Duodenal mucosa (tissue), 2 donors: Measurements from ENCODE around the gene TARDBP.
"Not testable (repeated sequence)": the region's sequence is repeated elsewhere in the genome, so short reads cannot be mapped to it uniquely, and the experiment has no call there.

Source experiments
- H3K27ac ChIP-seq: one replicate; pipeline ENCODE4 v1.7.0; 2013; ENCODE audit warnings: low read depth, low read length
- H3K27me3 ChIP-seq, 2 donors: one replicate each; pipeline ENCODE4 v1.7.0; 2013; ENCODE audit warnings: low read length in 2 of 2, control low read depth in 1 of 2; ENCODE audit not compliant: insufficient read depth in 2 of 2, control insufficient read depth in 1 of 2
- H3K36me3 ChIP-seq, 2 donors: one replicate each; pipeline ENCODE4 v1.7.0; 2013; ENCODE audit warnings: low read length in 2 of 2, control low read depth in 1 of 2; ENCODE audit not compliant: insufficient read depth in 2 of 2, control insufficient read depth in 1 of 2
- H3K4me1 ChIP-seq, 2 donors: one replicate each; pipeline ENCODE4 v1.7.0; 2013; ENCODE audit warnings: low read length in 2 of 2, control low read depth in 1 of 2; ENCODE audit not compliant: insufficient read depth in 2 of 2, control insufficient read depth in 1 of 2
- H3K4me3 ChIP-seq, 2 donors: one replicate each; pipeline ENCODE4 v1.7.0; 2013; ENCODE audit warnings: low read length in 2 of 2, low read depth in 1 of 2
- H3K9ac ChIP-seq, 2 donors: one replicate each; pipeline ENCODE4 v1.7.0; 2013; ENCODE audit warnings: low read length in 2 of 2, low read depth in 1 of 2
- H3K9me3 ChIP-seq, 2 donors: one replicate each; pipeline ENCODE4 v1.7.0; 2013; ENCODE audit warnings: low read length in 2 of 2, control low read depth in 1 of 2; ENCODE audit not compliant: control insufficient read depth in 1 of 2

The TARDBP gene

GRCh38 chr1:11059155-11059967 lies 46.9 kb downstream of the TARDBP start:
- H3K4me1 ChIP-seq: peaks cover 14 to 25% of the 10 kb centered on the region in 2 donors
- no peaks in the 10 kb centered on the region for H3K27me3 ChIP-seq
- H3K9me3 ChIP-seq: no peaks in the 10 kb centered on the region
- H3K36me3 ChIP-seq: peaks cover 0 to 25% of the 10 kb centered on the region in 2 donors
- peak overlapping the region; percentile 71 to 83 for H3K4me3 ChIP-seq
- no peak overlapping the region for H3K27ac ChIP-seq
- peak overlapping the region; percentile 56 to 77 for H3K9ac ChIP-seq

DNA sequence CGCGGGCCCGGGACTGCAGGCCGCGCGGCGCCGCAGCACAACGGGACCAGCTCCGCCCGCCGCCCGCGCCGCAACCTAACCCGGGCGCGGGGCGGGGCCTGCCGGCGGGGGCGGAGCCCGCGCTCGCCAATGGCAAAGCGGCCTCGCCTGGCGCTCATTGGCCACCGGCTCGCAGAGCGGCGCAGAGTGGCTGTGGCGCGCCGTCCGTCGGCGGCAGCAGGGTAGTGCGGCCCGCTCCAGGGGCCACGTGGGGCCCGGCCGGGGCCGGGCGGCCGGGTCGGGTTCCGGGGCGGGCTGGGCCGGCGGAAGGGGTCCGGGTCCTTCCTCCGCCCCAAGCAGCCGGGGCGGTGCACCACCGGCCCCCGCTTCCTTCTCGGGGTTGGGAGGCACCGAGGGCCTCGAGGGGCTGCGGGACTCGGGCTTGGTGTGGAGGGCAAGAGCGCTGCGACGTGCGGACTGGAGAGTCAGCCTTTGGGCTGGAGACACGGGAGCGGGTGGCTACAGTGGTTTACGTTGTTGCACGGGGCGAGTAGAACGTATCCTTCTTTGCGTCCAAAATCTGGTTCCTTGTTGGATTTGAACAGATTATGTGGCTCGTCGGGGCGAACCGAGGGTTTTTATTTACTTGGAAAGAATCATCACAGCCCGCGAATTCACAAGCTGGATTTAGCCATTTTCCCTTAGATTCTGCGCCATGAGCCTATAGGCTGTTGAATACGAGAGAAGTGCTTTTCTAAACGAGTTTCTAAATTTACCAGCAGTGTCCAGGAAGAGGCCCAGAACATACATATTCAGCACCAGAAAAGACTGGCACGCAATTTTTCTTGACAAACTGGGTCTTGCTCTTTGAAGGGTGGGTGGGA lies 47.7 kb downstream of the TARDBP start, which contains the start of gene SRM:
TSS of gene SRM (minus strand) at position 51 of the 863 bp plus-strand sequence. CDS start 75 bp downstream, outside the sequence.
- no peaks in the 10 kb centered on the region for H3K27me3 ChIP-seq
- H3K9me3 ChIP-seq: no peaks in the 10 kb centered on the region
- H3K36me3 ChIP-seq: peaks cover 2 to 25% of the 10 kb centered on the region in 2 donors
- peak within 1 kb of the TSS; percentile 83 to 88 for H3K4me3 ChIP-seq
- no peak within 1 kb of the TSS for H3K27ac ChIP-seq
- peaks cover 14 to 25% of the 10 kb centered on the region in 2 donors for H3K4me1 ChIP-seq
- H3K9ac ChIP-seq: peak within 1 kb of the TSS; percentile 64 to 77

DNA sequence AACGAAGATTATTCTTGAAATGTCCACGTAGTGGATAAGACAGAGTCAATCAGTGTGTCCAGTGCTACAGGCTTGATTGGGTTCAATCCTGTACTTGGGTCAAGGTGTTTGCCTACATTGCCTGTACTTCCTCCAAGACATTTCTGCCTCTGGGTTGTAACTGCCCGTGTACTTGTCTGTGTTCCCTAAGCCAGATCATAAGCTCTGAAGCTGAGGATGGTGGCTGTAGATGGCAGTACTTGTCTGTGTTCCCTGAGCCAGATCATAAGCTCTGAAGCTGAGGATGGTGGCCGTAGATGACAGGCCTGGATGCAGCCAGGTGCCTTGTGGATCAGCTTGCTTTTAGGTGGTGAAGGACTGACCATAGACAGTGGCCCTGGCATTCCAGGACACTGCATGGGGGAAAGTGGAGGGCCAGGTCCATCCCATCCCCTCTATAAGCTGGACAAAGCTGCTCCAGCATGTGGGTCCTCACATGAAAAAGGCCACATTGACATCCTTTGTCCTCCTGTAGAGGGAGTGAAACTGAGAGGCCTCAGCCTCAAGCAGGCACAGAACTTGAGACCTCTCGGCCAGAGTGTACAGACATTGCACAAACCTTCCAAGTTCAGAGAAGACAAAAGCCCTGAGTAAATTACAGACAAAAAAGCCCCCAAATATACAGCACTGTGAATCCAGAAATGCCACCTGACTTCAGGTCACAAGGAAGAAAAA lies 49.4 kb downstream of the TARDBP start:
- H3K9me3 ChIP-seq: no peaks in the 10 kb centered on the region
- H3K36me3 ChIP-seq: peaks cover 5 to 30% of the 10 kb centered on the region in 2 donors
- H3K4me1 ChIP-seq: peaks cover 14 to 25% of the 10 kb centered on the region in 2 donors
- peak overlapping the region in 1 of 2 donors; percentile 5 for H3K9ac ChIP-seq
- peak overlapping the region in 1 of 2 donors; percentile 21 for H3K4me3 ChIP-seq
- H3K27ac ChIP-seq: no peak overlapping the region
- no peaks in the 10 kb centered on the region for H3K27me3 ChIP-seq

GRCh38 chr1:11062965-11063401 lies 50.5 kb downstream of the TARDBP start:
- H3K27me3 ChIP-seq: no peaks in the 10 kb centered on the region
- no peak overlapping the region for H3K9ac ChIP-seq
- no peaks in the 10 kb centered on the region for H3K9me3 ChIP-seq
- H3K27ac ChIP-seq: no peak overlapping the region
- H3K4me3 ChIP-seq: no peak overlapping the region
- peaks cover 11 to 30% of the 10 kb centered on the region in 2 donors for H3K36me3 ChIP-seq
- H3K4me1 ChIP-seq: peaks cover 14 to 25% of the 10 kb centered on the region in 2 donors

GRCh38 chr1:11063937-11064537 lies 51.6 kb downstream of the TARDBP start:
- H3K27me3 ChIP-seq, H3K9me3 ChIP-seq, H3K9ac ChIP-seq, H3K27ac ChIP-seq, H3K4me3 ChIP-seq: not testable (repeated sequence)
- peaks cover 14 to 40% of the 10 kb centered on the region in 2 donors for H3K36me3 ChIP-seq
- peaks cover 7 to 19% of the 10 kb centered on the region in 2 donors for H3K4me1 ChIP-seq

- Histone ChIP-seq H3K9me3 (no peaks in the 10 kb centered on the region), H3K27me3 (no peaks in the 10 kb centered on the region), H3K4me1 (peaks cover 5 to 15% of the 10 kb centered on the region in 2 donors), H3K9ac (no peak overlapping the region), H3K36me3 (peaks cover 21 to 49% of the 10 kb centered on the region in 2 donors), H3K27ac (no peak overlapping the region), H3K4me3 (no peak overlapping the region)
These were observed 52.5 kb downstream of the TARDBP start for GRCh38 chr1:11064942-11065341.

- H3K9me3 ChIP-seq: no peaks in the 10 kb centered on the region
- no peak overlapping the region for H3K27ac ChIP-seq
- peaks cover 25 to 57% of the 10 kb centered on the region in 2 donors for H3K36me3 ChIP-seq
- H3K9ac ChIP-seq: no peak overlapping the region
- no peak overlapping the region for H3K4me3 ChIP-seq
- no peaks in the 10 kb centered on the region for H3K27me3 ChIP-seq
- peaks cover 2 to 11% of the 10 kb centered on the region in 2 donors for H3K4me1 ChIP-seq
These were observed 53.3 kb downstream of the TARDBP start for GRCh38 chr1:11065796-11066195.

- no peaks in the 10 kb centered on the region for H3K27me3 ChIP-seq
- no peaks in the 10 kb centered on the region for H3K4me1 ChIP-seq
- no peak overlapping the region for H3K9ac ChIP-seq
- no peak overlapping the region for H3K4me3 ChIP-seq
- no peaks in the 10 kb centered on the region for H3K9me3 ChIP-seq
- no peak overlapping the region for H3K27ac ChIP-seq
- peaks cover 30 to 78% of the 10 kb centered on the region in 2 donors for H3K36me3 ChIP-seq
These were observed 55.5 kb downstream of the TARDBP start for GRCh38 chr1:11067716-11068599.
